ENCODE data around the gene SRRM5.
"Not testable (repeated sequence)": the region's sequence is repeated elsewhere in the genome, so short reads cannot be mapped to it uniquely, and the experiment has no call there.

The SRRM5 gene

GRCh38 chr19:43616954-43617353 is 5.1 kb downstream of the SRRM5 start:
- DNase-seq: no peak

- peak in 1 of 4 experiments; percentile 12 for DNase-seq
These were observed 7.0 kb downstream of the SRRM5 start for GRCh38 chr19:43618921-43619261.

GRCh38 chr19:43619262-43620060 is 7.6 kb downstream of the SRRM5 start, which contains the start of gene ZNF428:
Gene ZNF428 (minus strand): TSS chr19:43619629. CDS start chr19:43614304, 5,325 bp downstream.
- peak; percentile 61 to 80 (median 73) for DNase-seq

GRCh38 chr19:43620061-43621001 is 8.4 kb downstream of the SRRM5 start:
- peak in 1 of 4 experiments; percentile 76 for DNase-seq

GRCh38 chr19:43622070-43622469 is 10.2 kb downstream of the SRRM5 start:
- no peak for DNase-seq

- no peak for DNase-seq
These were observed 11.1 kb downstream of the SRRM5 start for GRCh38 chr19:43622956-43623355.

- DNase-seq: no peak
These were observed 12.2 kb downstream of the SRRM5 start for GRCh38 chr19:43623889-43624670.

- DNase-seq: peak; percentile 47 to 84 (median 75)
These were observed 13.0 kb downstream of the SRRM5 start for GRCh38 chr19:43624933-43625332.

- DNase-seq: no peak
These were observed 14.2 kb downstream of the SRRM5 start for GRCh38 chr19:43625918-43626579.

- DNase-seq: no peak
These were observed 14.9 kb downstream of the SRRM5 start for GRCh38 chr19:43626838-43627237.

- no peak for DNase-seq
These were observed 16.9 kb downstream of the SRRM5 start for GRCh38 chr19:43628646-43629326.

GRCh38 chr19:43631491-43631890 is 19.6 kb downstream of the SRRM5 start:
- DNase-seq: no peak

- DNase-seq: no peak
These were observed 21.6 kb downstream of the SRRM5 start for GRCh38 chr19:43633520-43633919.

GRCh38 chr19:43634068-43634467 is 22.2 kb downstream of the SRRM5 start:
- no peak for DNase-seq

GRCh38 chr19:43634506-43634871 is 22.6 kb downstream of the SRRM5 start:
- DNase-seq: no peak

GRCh38 chr19:43634872-43635560 is 23.1 kb downstream of the SRRM5 start:
- no peak for DNase-seq

GRCh38 chr19:43635561-43635940 is 23.7 kb downstream of the SRRM5 start:
- DNase-seq: not testable (repeated sequence)

GRCh38 chr19:43636121-43636683 is 24.3 kb downstream of the SRRM5 start:
- no peak for DNase-seq

- no peak for DNase-seq
These were observed 26.5 kb downstream of the SRRM5 start for GRCh38 chr19:43638214-43638994.

GRCh38 chr19:43638995-43639518 is 27.2 kb downstream of the SRRM5 start:
- DNase-seq: no peak

All from activated naive CD4-positive, alpha-beta T cell (primary cell).